ELR (cell line): Measurements from ENCODE around the gene MAMDC4.

Experiments used
- DNase-seq: peaks from one replicate; pipeline ENCODE4 v3.0.0-alpha.2; 2015; ENCODE audit warnings: low read depth

Gene MAMDC4

GRCh38 chr9:136890661-136891060, 38.5 kb downstream of the MAMDC4 start:
- DNase-seq: no peak

DNA sequence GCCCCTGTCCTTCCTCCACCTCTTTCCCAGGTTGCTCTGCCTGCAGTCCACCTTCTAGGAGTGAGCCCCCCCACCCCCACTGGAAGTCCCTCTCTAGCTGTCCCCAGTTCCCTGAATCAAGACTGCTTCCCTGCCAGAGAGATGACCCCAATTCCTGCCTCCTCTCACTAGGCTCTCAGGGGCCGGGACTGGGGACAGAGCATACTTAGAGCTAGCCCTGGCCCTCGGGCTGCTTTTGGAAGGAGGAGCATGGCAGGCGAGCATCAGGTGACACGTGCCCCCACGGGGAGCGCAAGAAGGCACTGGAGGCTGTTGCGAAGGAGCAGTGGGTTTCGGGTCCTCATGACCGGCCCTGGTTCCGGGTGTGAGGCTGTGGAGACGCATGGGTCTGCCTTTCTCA, 43.9 kb downstream of the MAMDC4 start:
- DNase-seq: no peak

- no peak for DNase-seq
Observed at GRCh38 chr9:136898483-136899100, 46.4 kb downstream of the MAMDC4 start.

DNA sequence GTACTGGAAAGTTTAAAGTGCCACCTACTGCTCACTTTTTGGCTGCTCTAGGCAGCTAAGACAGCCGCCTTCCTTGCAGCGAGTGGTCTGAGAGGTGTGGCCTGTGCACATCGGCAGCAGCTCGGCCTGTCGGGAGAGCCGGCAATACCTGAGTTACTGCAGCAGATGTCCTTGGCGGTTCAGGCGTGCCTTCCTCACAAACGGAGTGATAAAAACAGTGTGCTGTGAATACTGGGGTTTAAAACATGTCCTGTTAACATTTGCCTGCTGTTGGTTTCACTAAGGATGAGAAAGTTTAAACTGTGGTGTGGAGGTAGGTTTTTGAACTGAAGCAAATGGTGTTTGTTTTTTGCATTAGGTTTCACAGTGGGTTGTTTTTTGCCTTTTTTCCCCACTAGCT, 47.0 kb downstream of the MAMDC4 start:
- DNase-seq: no peak

DNA sequence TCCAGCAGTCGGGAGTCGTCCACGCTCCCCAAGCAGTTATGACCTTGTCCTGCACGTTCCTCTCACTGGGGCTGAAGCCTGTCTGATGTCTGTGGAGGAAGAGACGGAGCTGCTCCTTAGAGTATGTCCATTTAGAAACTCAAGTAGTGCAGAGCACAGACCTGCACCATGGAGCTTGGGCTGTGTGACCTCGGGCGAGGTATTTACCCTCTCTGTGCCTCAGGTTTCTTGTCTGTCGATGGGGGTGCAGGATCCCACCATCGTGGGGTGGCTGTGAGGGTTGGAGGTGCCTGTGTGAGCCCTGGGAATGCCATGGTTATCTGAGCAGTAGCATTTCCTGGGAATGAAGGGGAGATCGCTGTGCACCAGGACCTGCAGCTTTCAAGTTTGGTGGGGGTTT, 48.4 kb downstream of the MAMDC4 start:
- DNase-seq: no peak

- DNase-seq: no peak
Observed at GRCh38 chr9:136900988-136901515, 48.9 kb downstream of the MAMDC4 start.

DNA sequence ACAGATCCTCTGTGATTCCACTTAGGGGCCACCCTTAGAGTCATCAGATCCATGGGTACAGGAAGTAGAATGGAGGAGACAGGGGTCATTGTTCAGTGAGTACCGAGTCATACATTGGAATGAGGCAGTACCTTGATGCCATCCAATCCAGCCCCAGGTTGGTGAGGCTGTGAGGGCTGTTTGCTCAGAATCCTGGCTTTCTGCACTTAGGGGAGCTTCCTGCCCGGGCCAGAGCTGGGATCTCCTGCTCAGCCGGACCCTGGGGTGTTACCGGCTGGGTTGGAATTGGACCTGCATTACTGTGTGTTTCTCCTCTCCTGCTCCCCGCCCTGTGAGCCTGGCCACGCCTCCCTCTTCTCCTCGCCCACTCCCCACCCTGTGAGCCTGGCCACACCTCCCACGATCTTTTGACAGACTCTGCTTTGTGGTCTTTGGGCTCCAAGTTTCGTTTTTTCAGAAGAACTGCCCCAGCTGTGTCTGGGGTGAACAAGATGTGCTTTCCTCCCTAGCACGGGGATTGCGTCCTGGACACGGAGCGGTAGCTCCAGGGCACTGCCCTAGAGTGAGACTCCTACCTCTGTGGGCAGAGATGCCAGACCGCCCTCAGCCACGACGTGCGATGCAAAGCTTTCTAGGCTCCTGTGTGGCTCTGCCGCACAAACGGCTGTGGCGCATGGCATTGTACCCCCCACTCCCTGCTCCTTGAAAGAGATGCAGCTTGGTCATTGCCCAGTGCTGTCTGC, 49.5 kb downstream of the MAMDC4 start:
- DNase-seq: peak; percentile 80

GRCh38 chr9:136902259-136902821, 50.2 kb downstream of the MAMDC4 start:
- peak; percentile 70 for DNase-seq

- no peak for DNase-seq
Observed at GRCh38 chr9:136903041-136903554, 51.0 kb downstream of the MAMDC4 start.

GRCh38 chr9:136906266-136906665, 54.1 kb downstream of the MAMDC4 start:
- no peak for DNase-seq

DNA sequence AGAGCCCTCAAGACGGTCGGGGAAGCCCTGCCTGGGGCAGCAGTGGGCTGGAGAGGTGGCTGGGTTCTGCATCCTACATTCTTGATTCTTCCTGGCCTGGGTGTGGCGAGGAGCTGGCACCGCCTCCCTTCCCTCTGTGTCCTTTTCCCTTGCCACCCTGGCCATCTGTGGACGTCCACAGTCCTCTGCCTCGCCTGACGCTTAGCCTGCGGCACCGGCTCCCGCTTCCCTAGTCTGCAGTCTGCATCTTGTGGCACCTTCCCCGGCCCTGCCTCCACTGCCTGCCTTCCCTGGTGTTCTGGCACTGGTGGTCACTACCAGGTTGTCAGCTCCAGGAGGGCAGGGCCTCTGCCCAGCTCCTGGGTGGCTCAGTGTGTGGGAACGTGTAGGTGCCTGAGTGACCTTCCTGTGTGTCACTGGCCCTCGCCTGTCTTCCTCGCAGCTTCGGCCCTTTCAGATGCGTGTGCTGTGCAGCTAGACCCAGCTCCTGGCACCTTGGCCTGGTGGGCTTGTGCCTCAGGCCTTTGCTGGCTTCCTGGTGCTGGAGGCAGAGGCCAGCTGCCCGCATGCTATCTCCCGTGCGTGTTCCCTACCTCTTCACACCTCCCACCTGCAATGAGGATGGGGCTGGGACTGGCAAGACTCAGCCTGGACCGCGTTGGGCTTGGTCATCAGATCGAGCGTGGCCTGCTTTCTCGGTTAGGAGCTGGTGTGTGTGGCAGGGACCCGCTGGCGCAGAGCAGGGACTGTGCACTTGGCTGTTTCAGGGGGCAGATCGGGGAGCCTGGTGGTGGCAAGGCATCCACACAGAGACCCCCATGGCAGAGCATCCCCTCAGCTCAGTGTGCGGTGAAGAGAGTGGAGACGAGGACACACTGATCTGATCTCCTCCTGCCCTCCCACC, 55.1 kb downstream of the MAMDC4 start:
- DNase-seq: no peak
